GM18951 (cell line): ENCODE measurements around the gene ARFRP1.
"Not testable (repeated sequence)": the region's sequence is repeated elsewhere in the genome, so short reads cannot be mapped to it uniquely, and the experiment has no call there.

Source experiments
- POLR2A ChIP-seq: IDR thresholded peaks from 4 replicates; pipeline ENCODE4 v1.6.1; 2011; ENCODE audit warnings: mild to moderate bottlenecking; ENCODE audit not compliant: insufficient read length, insufficient read depth; ENCODE audit errors: extremely low read depth
- in situ Hi-C: fragments of 300-500 bp; cut with MboI; formaldehyde crosslinking; loops from one replicate; pipeline ENCODE4 v1.12.0; 2022; ENCODE audit warnings: low sequenced_read_pairs, mixed read lengths, inconsistent platforms; ENCODE audit not compliant: unreplicated experiment

Gene ARFRP1

DNA sequence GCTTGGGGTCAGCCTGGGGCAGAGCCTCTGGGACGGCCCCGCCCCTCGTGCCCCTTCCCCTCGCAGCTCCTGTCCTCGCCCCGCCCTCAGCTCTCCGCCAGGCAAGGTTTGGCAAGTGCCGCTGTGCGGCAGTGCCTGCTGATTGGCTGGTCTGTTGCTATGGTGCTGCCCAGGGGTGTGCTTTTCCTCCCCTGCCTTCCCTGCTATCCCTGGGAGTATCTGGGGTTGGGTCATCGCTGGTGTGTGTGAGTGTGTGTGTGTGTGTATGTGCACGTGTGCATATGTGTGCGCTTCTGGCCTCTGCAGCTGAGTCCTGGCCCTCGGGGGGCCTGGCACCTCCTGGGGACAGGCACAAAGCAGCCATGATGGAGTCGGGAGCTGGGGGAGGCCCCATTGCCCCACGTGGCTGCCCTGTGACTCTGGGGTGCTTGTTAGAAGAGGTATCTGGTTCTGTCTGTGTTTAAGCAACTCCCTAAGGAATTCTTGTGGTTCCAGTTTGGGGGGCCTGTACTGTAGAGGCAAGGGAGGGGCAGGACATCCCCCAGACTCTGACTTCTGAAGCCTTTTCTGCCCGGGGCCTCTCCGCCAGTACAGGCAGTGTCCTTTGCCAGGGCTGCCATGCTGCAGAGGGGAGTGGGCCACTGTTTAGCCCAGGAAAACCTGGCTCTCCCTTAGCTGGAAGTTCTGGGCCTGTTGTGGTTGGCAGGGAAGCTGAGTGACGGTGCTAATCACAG lies 42.7 kb downstream of the ARFRP1 start:
- in situ Hi-C loops: no loop called here
- TF ChIP-seq POLR2A: no peak

DNA sequence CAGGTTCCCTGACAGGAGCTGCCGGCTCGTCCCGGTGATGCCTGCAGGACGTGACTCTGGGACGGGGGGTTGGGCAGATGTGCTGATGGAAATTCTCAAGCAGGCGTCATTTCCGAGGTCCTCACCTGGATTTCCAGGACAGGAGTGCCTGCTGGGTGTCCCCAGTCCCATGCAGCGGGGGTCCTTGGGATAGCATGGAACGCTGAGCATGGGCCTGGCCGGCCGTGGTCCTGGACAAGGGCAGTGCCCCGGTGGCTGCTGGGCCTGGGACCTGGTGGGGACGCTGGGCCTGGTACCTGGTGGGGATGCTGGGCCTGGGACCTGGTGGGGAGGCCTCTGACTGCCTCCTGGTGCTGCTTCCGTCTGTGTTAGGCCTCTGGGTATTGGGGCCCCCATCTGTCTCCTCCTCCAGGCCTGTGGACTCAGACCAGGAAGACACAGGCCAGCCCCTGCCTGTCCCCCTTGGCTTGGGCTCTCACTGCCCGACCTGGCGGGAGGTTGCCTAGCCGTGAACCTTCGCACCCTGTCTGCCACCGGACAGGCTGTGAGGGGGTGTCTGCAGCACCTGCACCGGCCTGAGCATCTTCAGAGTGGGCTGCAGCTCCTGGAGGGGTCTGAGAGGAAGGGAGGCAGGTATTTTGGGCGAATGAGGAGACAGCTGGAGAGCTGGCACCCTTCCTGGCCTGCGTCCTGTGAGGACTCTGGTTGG lies 43.5 kb downstream of the ARFRP1 start:
- no peak for TF ChIP-seq POLR2A
- in situ Hi-C loops: no loop called here

DNA sequence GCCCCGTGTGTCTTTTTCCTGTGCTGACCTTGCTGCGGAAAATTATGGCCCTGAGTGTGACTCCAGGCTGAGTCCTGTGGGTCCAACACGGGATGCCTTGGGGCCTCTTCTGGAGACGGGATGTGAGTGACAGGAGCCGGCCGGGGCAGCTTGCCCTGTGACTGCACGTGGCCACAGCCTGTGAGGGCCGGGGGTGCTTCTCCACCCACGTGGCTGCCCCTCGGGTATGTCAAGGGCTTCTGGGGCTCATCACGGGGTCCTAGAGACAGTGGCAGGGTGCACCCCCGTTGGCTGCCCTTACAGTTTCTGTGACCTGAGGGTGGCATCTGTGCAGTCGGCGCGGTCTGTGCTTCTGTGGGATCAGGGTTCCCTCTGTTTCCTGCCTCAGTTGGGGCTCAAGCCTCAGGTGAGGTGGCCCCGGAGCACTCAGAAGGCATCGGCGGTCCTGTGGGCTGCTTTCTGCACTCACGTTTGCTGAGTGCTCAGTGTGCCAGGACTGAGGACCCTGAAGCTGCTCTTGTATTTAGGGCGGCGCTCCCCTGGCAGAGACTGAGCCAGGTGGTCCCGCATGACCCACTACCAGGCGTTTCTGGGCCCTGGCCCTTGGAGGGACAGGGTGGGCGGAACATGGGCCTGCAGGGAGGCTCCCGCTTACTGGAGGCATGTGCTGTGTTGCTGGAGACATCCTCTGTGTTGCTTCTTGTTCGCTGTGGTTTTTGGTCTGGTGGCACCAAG lies 44.3 kb downstream of the ARFRP1 start:
- in situ Hi-C loops: no loop called here
- TF ChIP-seq POLR2A: no peak

DNA sequence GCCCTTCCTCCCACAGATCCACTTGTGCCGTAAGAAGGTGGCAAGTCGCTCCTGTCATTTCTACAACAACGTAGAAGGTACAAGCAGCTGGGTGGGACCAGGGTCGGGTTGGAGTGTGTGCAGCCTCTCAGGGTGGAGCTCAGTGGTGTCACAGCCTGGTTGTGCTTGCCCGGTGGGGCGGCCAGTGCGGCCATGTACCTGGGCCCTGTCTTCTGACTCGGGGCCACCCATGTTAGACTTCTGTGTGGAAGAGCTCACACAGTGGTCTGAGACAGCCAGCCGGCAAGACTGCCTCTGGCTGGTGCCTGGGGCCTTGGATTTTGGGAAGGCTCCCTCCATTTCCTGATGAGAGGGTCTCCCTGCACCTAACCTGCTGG lies 45.0 kb downstream of the ARFRP1 start:
- TF ChIP-seq POLR2A: no peak

DNA sequence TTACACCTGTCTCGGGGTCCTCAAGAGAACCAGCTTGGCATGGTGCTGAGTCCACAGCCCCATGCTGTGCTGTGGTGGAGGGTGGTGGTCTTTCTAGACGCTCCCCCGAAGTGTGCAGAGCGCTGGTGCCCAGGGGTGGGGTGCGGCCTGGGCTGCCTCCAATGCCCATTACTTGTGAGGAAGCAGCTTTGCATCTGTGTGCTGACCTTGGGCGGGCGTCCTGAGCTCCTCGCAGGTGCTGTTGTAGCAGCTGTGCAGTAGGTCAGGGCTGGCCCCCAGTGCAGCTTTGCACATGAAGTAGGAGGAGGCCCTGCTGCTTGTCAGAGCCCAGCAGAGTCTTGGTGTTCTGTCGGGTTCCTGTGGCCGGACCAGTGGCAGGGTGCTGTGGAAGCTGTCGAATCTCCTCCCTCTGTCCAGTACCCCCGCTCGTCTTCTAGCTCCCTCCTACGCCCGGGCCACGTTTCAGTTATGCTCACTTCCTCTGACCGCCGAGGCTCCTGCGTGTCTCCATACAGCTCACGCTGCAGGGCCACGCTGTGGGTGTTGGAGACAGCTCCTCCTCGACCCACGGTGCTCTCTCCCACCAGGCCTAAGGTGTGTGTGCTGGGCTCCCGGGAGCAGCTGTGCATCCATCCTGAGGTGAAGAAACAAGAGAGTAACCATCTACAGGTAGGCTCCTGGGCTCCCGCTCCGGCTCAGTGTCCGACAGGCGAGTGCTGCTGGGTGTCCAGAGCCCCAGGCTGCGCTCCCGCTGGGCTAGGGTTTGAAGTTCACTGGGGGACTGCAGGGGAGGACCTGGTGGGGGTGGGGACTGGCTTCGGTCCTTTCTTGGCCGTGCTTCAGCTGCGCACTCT lies 45.6 kb downstream of the ARFRP1 start:
- in situ Hi-C loops: no loop called here
- no peak for TF ChIP-seq POLR2A

More for the DNA sequence above, 45.0 kb downstream of the ARFRP1 start:
- in situ Hi-C loops: no loop called here

DNA sequence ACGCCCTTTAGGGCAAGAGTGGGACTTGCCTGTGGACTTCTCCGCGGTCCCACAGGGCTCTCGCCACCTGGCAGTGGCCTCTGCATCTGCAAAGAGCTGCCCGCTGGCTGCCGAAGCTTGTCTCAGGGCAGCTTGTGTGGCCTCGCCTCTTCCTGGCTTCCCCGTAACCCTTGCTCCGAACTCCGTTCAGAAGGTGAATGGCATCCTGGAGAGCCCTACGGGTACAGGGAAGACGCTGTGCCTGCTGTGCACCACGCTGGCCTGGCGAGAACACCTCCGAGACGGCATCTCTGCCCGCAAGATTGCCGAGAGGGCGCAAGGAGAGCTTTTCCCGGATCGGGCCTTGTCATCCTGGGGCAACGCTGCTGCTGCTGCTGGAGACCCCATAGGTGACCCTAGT lies 46.7 kb downstream of the ARFRP1 start:
- in situ Hi-C loops: no loop called here
- no peak for TF ChIP-seq POLR2A

DNA sequence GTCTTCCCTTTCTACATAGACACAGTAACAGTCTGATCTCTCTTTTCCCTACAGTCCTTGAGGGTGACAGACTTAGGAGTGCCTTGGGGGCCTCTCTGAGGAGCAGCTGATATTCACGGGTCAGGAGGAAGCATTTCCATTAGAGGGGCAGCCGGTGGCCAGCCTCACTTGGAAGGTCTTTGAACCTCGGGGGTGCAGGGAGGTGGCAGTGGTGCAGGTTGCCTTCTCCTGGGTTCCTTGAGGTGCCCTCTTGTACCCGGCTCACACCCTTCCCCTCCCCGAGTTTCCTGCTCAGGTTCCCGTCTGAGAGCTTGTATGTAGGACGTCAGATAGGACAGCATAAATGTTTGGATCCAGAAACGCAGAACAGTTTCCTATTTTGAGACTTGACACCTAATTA lies 47.2 kb downstream of the ARFRP1 start:
- in situ Hi-C loops: no loop called here
- TF ChIP-seq POLR2A: no peak

DNA sequence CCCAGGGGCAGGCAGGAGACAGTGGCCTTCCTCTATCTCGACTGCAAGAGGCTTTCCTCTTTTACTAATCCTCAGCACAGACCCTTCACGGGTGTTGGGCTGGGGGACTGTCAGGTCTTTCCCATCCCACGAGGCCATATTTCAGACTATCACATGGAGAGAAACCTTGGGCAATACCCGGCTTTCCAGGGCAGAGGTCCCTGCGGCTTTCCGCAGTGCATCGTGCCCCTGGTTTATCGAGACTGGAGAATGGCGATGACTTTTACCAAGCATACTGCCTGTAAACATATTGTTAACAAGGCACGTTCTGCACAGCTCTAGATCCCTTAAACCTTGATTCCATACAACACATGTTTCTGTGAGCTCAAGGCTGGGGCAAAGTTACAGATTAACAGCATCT lies 47.6 kb downstream of the ARFRP1 start:
- in situ Hi-C loops: not testable (repeated sequence)

DNA sequence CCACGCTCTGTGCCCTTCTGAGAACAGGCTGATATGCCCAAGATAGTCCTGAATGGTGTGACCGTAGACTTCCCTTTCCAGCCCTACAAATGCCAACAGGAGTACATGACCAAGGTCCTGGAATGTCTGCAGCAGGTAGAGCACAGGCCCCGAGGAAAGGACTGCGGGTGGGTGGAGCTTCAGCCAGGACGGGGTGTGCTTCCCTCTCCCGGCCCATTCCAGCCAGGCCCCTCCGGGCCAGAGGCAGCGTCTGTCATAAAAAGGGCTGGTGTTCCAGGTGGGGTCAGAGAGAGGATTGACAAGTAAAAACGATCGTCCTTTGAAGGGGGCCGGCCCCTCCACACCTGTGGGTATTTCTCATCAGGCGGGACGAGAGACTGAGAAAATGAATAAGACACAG lies 48.4 kb downstream of the ARFRP1 start:
- TF ChIP-seq POLR2A: no peak
- in situ Hi-C loops: no loop called here

DNA sequence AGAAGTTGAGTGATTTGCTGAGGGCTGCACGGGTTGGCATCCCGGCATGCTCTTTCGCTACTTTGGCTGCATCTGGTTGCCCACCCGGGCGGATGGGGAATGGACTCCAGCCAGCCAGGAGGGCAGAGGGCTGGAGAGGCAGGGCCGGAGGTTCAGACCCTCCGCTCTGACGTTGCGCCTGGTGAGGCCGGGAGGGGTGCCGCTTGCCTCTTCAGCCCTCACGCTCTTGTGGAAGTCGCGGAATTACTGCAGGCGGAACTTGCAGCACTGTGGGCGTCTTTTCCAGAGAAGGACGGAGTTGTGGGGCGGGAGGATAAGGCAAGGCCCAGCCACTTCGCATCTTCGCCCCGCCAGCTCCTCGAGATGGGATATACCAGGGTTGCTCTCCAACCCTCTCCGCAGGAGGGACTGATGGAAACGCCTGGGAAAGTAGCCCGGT lies 49.0 kb downstream of the ARFRP1 start:
- TF ChIP-seq POLR2A: no peak
- in situ Hi-C loops: no loop called here

DNA sequence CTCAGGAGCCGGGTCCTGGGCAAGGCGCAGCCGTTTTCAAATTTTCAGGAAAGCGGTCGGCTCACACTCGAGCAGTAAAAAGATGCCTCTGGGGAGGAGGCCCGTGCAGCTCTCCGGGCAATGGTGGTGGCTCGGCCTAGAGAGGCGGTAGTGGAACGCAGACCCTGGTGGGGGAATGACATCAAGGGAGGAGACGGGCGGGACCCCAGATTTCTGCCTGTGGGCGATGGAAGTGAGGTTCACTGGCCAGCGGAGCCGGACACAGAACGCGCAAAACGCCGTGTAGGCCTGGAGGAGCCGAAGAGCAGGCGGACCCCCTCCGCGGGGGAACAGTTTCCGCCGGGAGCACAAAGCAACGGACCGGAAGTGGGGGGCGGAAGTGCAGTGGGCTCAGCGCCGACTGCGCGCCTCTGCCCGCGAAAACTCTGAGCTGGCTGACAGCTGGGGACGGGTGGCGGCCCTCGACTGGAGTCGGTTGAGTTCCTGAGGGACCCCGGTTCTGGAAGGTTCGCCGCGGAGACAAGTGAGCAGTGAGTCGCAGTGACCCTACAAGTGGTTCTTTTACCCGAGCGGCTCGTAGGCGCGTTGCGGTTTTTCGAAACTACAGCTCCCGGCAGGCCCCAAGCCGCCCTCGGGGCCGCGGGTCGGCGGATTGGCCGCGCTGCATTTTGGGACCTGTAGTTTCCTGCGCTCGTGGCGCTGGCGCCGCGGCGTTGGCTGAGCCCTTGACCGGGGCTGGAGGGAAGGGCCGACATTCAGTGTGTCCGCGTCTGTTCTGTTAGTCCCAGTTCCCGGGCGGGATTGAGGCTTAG lies 49.6 kb downstream of the ARFRP1 start, which contains the start of gene RTEL1:
RTEL1 (plus strand) TSS at position 376 of the 812 bp plus-strand sequence. CDS start 1,091 bp downstream, outside the sequence.
- TF ChIP-seq POLR2A: peak; percentile 75
- in situ Hi-C loops: no loop called here

DNA sequence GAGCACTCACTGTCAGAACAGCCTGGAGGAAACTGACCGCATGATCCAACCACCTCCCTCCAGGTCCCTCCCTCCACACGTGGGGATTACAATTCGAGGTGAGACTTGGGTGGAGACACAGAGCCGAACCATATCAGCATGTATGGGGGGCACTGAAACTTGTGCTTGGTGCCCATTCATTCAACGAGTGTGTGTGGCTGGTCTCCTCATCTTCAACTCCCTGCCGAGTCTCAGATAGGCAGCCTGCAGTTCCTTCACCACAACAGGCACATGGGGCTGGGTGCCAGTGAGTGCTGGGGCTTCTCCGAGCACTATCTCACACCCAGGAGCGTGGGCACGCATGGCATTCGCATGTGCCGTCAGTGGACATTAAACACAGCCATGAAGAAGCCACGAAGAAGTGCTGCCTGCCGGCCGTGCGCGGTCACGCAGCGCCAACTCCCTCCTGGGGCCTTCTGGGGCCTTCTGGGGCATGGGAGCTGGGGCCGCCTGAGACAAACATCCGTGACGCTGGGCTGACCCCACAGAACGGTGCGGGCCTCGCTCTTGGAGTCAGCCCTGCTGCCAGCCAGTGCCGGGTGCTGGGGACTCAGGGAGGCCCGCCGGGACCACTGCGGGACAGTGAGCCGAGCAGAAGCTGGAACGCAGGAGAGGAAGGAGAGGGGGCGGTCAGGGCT lies 50.4 kb downstream of the ARFRP1 start:
- in situ Hi-C loops: no loop called here
- TF ChIP-seq POLR2A: no peak

DNA sequence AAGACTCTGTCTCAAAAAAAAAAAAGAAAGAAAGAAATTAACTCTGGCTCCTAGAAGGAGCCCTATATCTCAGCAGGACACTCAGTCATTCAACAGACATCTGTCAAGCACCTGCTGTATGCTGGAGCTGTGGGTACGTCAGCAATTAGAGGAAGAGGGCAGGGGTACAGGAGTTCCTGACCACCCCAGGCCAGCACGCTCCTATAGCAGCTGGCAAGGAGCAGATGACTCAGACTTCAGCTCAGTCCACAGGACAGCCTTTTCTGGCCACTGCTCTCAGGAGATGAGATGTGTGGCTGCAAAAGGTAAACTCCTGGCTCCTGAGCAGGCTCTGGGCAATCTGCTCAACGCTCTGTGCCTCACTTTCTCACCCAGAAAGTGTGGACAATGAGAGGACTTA lies 51.3 kb downstream of the ARFRP1 start:
- TF ChIP-seq POLR2A: no peak

More for the DNA sequence above, 51.3 kb downstream of the ARFRP1 start:
- in situ Hi-C loops: no loop called here
